ENCODE measurements around the gene AFDN.

GRCh38 chr6:168009331-168009730 is 182.6 kb downstream of the AFDN start:
- TF ChIP-seq CTCF (conservative IDR thresholded peaks at IDR 0.05; ENCODE audit: low read length) (no peak), EZH2phosphoT487 (IDR thresholded peaks at IDR 0.05; ENCODE audit: borderline replicate concordance) (no peak)
